Measurements from ENCODE around the gene SHE. TPM values are rescaled to one million over a fixed set of nuclear protein-coding genes. Genes with fewer than 3 reads are reported as not detected.
A peak's percentile ranks its signal among the peaks of the same experiment; 100 is the strongest.

The SHE gene
- total and polyA plus RNA-seq, 9 donors = 4.3 to 20.5 (median 9.0) TPM

GRCh38 chr1:154467434-154468102 is 34.6 kb downstream of the SHE start:
- H3K4me1 ChIP-seq (ENCODE audit: insufficient read depth) = peaks cover 4% of the 10 kb centered on the region
- intact Hi-C loops (cut with DNase I) = loop anchor here in 2 of 4 donors (10.0 kb wide), 1 partner anchor 63 kb away; the partner anchor contains the start of gene IL6R (in 2 of the 2)
- TF ChIP-seq CTCF (IDR thresholded peaks at IDR 0.05) = no peak
- no peak for TF ChIP-seq EP300 (IDR thresholded peaks at IDR 0.05)

GRCh38 chr1:154466921-154467417 is 35.2 kb downstream of the SHE start:
- H3K27ac ChIP-seq = peak overlapping the region in 1 of 2 donors; percentile 38
- H3K9me3 ChIP-seq = no peaks in the 10 kb centered on the region
- no peaks in the 10 kb centered on the region for H3K27me3 ChIP-seq
- intact Hi-C loops (cut with DNase I) = loop anchor here in 2 of 4 donors (10.0 kb wide), 1 partner anchor 62 kb away; the partner anchor contains the start of gene IL6R (in 2 of the 2)
- H3K4me3 ChIP-seq = no peak overlapping the region
- WGBS, 3 donors = 15 to 24% (median 17%) methylated on average over 8 of the region's 8 CpGs
- peaks cover 4% of the 10 kb centered on the region for H3K4me1 ChIP-seq (ENCODE audit: insufficient read depth)
- DNase-seq = peak in 2 of 5 donors; percentile 43 to 47
- H3K36me3 ChIP-seq = no peaks in the 10 kb centered on the region
- no peak for TF ChIP-seq POLR2A (IDR thresholded peaks at IDR 0.05)
- peak in 1 of 3 donors; percentile 28 for TF ChIP-seq CTCF (IDR thresholded peaks at IDR 0.05)

More at GRCh38 chr1:154467434-154468102, 34.6 kb downstream of the SHE start:
- 92 to 95% (median 94%) methylated on average over 11 of the region's 11 CpGs for WGBS, 3 donors
- no peak for DNase-seq
- Histone ChIP-seq H3K27ac (peak overlapping the region in 1 of 2 donors; percentile 38), H3K4me3 (no peak overlapping the region), H3K27me3 (no peaks in the 10 kb centered on the region), H3K9me3 (no peaks in the 10 kb centered on the region), H3K36me3 (no peaks in the 10 kb centered on the region)

- no peaks in the 10 kb centered on the region for H3K27me3 ChIP-seq
- H3K27ac ChIP-seq = peak overlapping the region in 1 of 2 donors; percentile 38
- no peak for TF ChIP-seq POLR2A (IDR thresholded peaks at IDR 0.05)
- TF ChIP-seq CTCF (IDR thresholded peaks at IDR 0.05) = no peak
- no peak for TF ChIP-seq EP300 (IDR thresholded peaks at IDR 0.05)
- no peaks in the 10 kb centered on the region for H3K9me3 ChIP-seq
- 35 to 46% (median 43%) methylated on average over 3 of the region's 3 CpGs for WGBS, 3 donors
- no peak for DNase-seq
- intact Hi-C loops (cut with DNase I) = loop anchor here in 2 of 4 donors (10.0 kb wide), 1 partner anchor 61 kb away; the partner anchor contains the start of gene IL6R (in 2 of the 2)
- no peak overlapping the region for H3K4me3 ChIP-seq
- peaks cover 4% of the 10 kb centered on the region for H3K4me1 ChIP-seq (ENCODE audit: insufficient read depth)
- no peaks in the 10 kb centered on the region for H3K36me3 ChIP-seq
Measured at GRCh38 chr1:154466206-154466605, 36.0 kb downstream of the SHE start.

- H3K4me3 ChIP-seq = no peak overlapping the region
- intact Hi-C loops (cut with DNase I) = loop anchor here in 2 of 4 donors (10.0 kb wide), 1 partner anchor 61 kb away; the partner anchor contains the start of gene IL6R (in 2 of the 2)
- no peaks in the 10 kb centered on the region for H3K27me3 ChIP-seq
- DNase-seq = no peak
- peaks cover 4% of the 10 kb centered on the region for H3K4me1 ChIP-seq (ENCODE audit: insufficient read depth)
- H3K27ac ChIP-seq = peak overlapping the region in 1 of 2 donors; percentile 38
- no peaks in the 10 kb centered on the region for H3K36me3 ChIP-seq
- TF ChIP-seq POLR2A (IDR thresholded peaks at IDR 0.05) = no peak
- no peak for TF ChIP-seq EP300 (IDR thresholded peaks at IDR 0.05)
- no peak for TF ChIP-seq CTCF (IDR thresholded peaks at IDR 0.05)
- 74 to 77% (median 77%) methylated on average over 8 of the region's 8 CpGs for WGBS, 3 donors
- H3K9me3 ChIP-seq = no peaks in the 10 kb centered on the region
Measured at GRCh38 chr1:154465621-154466195, 36.5 kb downstream of the SHE start.
